Erythroblast (primary cell): ENCODE results near the gene RFC1.
"Not testable (repeated sequence)": the region's sequence is repeated elsewhere in the genome, so short reads cannot be mapped to it uniquely, and the experiment has no call there.

Experiments used
- DNase-seq, 2 experiments: peaks; one replicate each; lab custom pipeline; 2025; lab: John Stamatoyannopoulos, UW
- GATA1 ChIP-seq: IDR thresholded peaks from 2 replicates; pipeline ENCODE4 v1.6.1; 2011; ENCODE audit warnings: low read depth, mild to moderate bottlenecking, control low read depth, low read length, moderate library complexity
- POLR2A ChIP-seq: IDR thresholded peaks from 2 replicates; pipeline ENCODE4 v1.6.1; 2011; ENCODE audit warnings: mild to moderate bottlenecking, low read length

The RFC1 gene

GRCh38 chr4:39369301-39369700 lies 3.1 kb upstream of the RFC1 start:
- TF ChIP-seq POLR2A (no peak), GATA1 (no peak)
- DNase-seq: peak in 1 of 2 experiments; percentile 23

GRCh38 chr4:39367166-39367565 lies 1.0 kb upstream of the RFC1 start:
- DNase-seq: peak in 1 of 2 experiments; percentile 25

DNA sequence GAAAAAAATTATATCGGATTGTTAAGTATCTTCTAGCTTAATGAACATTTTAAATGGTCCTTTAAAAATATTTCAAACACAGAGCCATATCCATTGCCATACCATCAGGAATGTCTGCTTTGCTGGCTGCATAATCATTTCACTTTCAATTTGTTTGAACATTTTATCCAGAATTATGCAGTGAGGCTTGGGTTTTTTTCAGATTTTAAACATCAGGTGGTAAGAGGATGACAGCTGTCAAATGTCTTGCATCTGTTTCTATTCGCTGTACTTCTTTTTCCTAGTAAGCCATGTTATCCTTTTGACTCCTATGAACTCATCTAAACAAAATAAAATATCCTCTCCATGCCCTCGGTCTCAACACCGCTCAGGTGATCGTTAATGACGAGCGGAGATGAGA lies 802 bp downstream of the RFC1 start:
- no peak for TF ChIP-seq GATA1
- no peak for TF ChIP-seq POLR2A
- DNase-seq: no peak

More at GRCh38 chr4:39367166-39367565, 1.0 kb upstream of the RFC1 start:
- TF ChIP-seq GATA1 (no peak), POLR2A (no peak)

DNA sequence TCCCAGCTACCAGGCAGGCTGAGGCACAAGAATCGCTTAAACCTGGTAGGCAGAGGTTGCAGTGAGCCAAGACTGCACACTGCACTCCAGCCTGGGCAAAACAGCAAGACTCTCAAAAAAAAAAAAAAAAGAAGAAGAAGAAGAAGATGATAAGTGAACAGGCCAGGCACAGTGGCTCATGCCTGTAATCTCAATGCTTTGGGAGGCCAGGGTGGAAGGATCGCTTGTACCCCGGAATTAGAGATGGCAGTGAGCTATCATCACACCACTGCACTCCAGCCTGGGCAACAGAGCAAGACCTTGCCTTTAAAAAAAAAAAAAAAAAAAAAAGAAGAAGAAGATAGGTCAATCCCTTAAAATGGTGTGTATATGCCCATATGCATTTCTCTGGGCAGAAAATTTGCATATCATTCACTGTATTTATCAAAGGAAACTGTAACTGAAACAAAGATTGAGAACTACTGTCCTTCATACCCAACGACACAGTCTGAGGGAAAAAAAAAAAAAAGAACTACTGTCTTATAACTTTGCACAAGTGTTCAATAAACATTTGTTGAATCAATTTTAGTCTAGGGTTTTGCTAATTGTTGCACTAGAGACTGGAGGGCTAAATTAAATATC lies 2.3 kb downstream of the RFC1 start:
- TF ChIP-seq POLR2A (no peak), GATA1 (no peak)
- DNase-seq: peak in 1 of 2 experiments; percentile 10

DNA sequence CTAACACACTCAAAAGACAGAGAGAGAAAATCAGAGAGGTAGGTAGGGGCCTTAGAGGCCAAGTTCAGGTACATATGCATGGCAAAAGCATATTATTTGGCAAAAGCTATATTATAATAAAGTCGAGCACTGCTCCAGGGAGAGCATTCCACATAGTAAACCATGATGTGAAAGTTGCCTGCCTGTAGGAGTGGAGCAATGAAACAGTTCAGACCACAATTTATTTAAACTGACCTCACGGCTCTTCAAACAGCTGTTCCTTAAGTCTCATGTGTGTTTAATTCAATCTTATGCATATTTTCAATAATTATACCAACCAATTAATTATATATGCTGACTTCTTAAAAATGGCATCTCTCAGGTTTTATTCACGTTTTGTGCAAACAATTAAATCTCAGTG lies 3.3 kb downstream of the RFC1 start:
- no peak for TF ChIP-seq GATA1
- TF ChIP-seq POLR2A: no peak
- no peak for DNase-seq

- DNase-seq: not testable (repeated sequence)
These were observed 5.6 kb downstream of the RFC1 start for GRCh38 chr4:39360611-39361010.

GRCh38 chr4:39357002-39357401 lies 9.2 kb downstream of the RFC1 start:
- DNase-seq: no peak
- no peak for TF ChIP-seq GATA1
- no peak for TF ChIP-seq POLR2A

DNA sequence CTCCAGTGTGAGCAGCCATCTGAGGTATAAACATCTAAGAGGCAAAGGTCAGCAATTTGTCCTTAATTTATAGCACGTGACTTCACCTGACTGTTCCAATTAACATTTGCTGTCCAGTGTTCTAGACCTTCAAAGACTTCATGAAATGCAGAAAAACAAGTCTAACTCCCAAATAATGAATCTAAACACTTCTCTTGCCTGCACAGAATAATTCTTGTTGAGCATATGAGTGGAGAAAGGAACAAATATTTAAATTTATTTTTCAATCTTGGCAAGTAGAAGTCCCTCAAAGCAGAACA lies 12.0 kb downstream of the RFC1 start:
- no peak for DNase-seq
- no peak for TF ChIP-seq POLR2A
- TF ChIP-seq GATA1: no peak

DNA sequence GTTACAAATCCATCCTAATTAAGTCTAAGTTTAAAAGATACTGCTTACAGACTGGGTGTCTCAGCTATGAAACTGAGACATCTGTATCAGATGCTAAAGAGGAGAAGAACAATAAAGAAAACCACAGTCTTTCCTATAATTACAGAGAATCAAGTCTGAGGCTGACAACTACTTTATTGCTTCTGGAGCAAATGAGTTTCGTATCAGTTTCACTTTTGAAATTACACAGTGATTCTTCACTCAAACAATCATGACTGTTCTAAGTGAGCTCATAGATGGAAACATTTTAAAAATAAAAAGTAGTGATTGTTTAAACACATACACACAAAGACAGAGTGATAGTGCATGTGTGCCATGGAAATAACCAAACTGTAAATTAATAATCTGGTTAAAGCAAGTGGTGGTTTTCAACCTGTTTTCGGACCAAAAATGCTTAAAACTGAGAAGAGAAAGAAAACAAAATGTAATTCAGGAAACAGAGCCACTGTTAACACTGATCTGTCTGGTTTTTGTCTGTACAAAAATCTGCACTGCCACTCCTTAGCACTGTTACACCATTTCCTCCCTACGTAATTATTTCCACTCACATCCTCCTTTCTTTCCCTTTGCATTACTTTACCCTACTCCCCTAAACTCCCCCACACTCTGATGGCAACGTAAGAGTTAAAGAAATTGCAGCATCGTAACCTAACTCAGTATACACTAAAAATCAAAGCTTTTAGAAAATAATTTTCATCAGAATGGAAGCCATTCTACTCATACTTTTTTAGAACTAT lies 12.5 kb downstream of the RFC1 start:
- peak in 1 of 2 experiments; percentile 38 for DNase-seq
- TF ChIP-seq POLR2A (no peak), GATA1 (no peak)

DNA sequence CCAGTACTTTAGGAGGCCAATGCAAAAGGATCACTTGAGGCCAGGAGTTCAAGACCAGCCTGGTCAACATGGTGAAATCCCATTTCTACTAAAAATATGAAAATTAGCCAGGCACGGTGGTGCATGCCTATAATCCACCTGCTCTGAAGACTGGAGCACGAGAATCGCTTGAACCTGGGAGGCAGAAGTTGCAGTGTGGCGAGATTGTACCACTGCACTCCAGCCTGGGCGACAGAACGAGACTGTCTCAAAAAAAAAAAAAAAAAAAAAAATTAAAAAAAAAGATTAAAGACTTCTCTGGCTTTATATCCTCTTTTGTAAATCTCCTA lies 13.0 kb downstream of the RFC1 start:
- DNase-seq: not testable (repeated sequence)

GRCh38 chr4:39349326-39349725 lies 16.8 kb downstream of the RFC1 start:
- TF ChIP-seq POLR2A (no peak), GATA1 (no peak)
- peak; percentile 16 to 66 for DNase-seq

GRCh38 chr4:39348371-39349315 lies 17.5 kb downstream of the RFC1 start:
- DNase-seq: no peak

GRCh38 chr4:39346856-39347519 lies 19.2 kb downstream of the RFC1 start:
- no peak for DNase-seq
- TF ChIP-seq GATA1: no peak
- no peak for TF ChIP-seq POLR2A

More at GRCh38 chr4:39348371-39349315, 17.5 kb downstream of the RFC1 start:
- TF ChIP-seq POLR2A: no peak
- no peak for TF ChIP-seq GATA1

DNA sequence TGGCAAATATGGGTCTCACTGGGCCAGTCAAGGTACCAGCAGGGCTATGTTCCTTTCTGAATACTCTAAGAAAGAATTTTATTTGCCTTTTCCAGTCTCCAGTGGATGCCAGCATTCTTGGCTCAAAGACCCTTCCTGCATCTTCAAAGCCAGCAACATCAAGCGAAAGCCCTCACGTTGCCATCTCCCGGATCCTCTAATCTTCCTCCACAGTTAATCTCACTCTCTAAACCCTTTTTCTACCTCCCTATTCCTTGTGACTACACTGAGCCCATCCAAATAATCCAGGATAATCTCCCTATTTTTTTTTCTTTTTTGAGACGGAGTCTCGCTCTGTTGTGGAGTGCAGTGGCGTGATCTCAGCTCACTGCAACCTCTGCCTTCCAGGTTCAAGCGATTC lies 23.4 kb downstream of the RFC1 start:
- TF ChIP-seq GATA1 (no peak), POLR2A (no peak)
- DNase-seq: no peak

DNA sequence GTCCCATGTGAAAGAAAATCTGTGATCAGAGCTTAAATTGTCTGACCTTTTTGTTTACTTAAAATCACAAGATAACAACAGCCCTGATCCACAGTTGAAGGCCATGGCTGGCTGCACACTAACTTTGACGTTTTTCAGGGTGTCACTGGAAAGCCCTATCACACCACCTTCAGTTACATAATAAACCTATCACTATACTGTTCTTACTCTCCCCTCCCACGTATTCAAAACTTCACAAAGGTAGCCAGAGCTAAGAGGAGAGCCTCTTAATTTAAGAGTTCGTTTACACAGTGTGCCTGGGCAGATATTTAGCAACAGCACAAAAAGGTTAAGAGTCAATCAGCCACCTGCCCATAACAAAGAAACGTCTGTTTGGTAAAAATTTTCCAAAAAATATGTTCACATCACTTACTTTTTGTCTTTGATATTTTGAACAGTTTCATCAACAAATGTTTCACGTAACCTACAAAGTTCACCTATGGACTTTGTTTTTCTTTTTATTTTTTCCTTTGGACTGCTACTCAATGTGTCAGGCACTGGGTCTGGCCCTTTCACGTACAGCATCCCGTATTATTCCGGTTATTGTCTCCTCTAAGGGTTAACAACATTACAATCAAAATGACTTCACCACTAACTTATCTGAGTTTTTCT lies 25.0 kb downstream of the RFC1 start:
- no peak for DNase-seq
- TF ChIP-seq GATA1: no peak
- TF ChIP-seq POLR2A: no peak
